ENCODE measurements around the gene SCNN1A. TPM values are rescaled to one million over a fixed set of nuclear protein-coding genes. Genes with fewer than 3 reads are reported as not detected.

Gene SCNN1A
- total and polyA plus RNA-seq, 2 donors (not counting 1 experiment from before 2014, with no cell fraction given): 0.20 TPM; not detected in 1

- Mint-ChIP-seq H3K4me1 (peaks cover 10% of the 10 kb centered on the region), H3K4me3 (peak overlapping the region; percentile 4), H3K27me3 (peaks cover 39% of the 10 kb centered on the region), H3K27ac (no peak overlapping the region), H3K9me3 (ENCODE audit: insufficient read depth) (no peaks in the 10 kb centered on the region)
- Histone ChIP-seq H3K79me2 (ENCODE audit: control insufficient read depth, insufficient read depth, low read length) (no peaks in the 10 kb centered on the region), H3K27ac (ENCODE audit: low read length in 2 of 2) (no peak overlapping the region), H3K27me3 (replicated peaks in 1 of 4; ENCODE audit: control extremely low read depth in 1 of 4, control insufficient read depth in 3 of 4, insufficient read depth in 4 of 4, low read length in 3 of 4) (peaks cover 0 to 49% (median 13%) of the 10 kb centered on the region in 4 experiments), H3K4me2 (replicated peaks; ENCODE audit: low read depth, low read length, poor library complexity, severe bottlenecking) (no peak overlapping the region), H3K9me3 (ENCODE audit: control extremely low read depth in 1 of 3, control insufficient read depth in 2 of 3, insufficient read depth in 1 of 3, low read length in 2 of 3) (peaks cover 0 to 2% (median 0%) of the 10 kb centered on the region in 3 donors), H3K9ac (ENCODE audit: low read length) (no peak overlapping the region), H2AFZ (ENCODE audit: insufficient read depth, low read depth, low read length, poor library complexity, severe bottlenecking) (no peak overlapping the region), H3K36me3 (replicated peaks in 1 of 2; ENCODE audit: control extremely low read depth in 1 of 2, control insufficient read depth in 1 of 2, extremely low read depth in 1 of 2, insufficient read depth in 2 of 2, low read length in 1 of 2) (no peaks in the 10 kb centered on the region), H3K4me3 (ENCODE audit: control extremely low read depth in 1 of 5, extremely low read depth in 1 of 5, insufficient read depth in 1 of 5, low read depth in 2 of 5, low read length in 4 of 5) (no peak overlapping the region), H4K20me1 (ENCODE audit: control insufficient read depth, insufficient read depth, low read length, poor library complexity, severe bottlenecking) (no peaks in the 10 kb centered on the region), H3K4me1 (ENCODE audit: control insufficient read depth in 2 of 2, insufficient read depth in 2 of 2, low read length in 2 of 2) (peaks cover 10 to 12% of the 10 kb centered on the region in 2 donors)
- DNase-seq: no peak
- no peak for ATAC-seq (ENCODE audit: low read depth)
- 100% methylated on average over 1 of the region's 3 CpGs for WGBS (ENCODE audit: insufficient coverage)
- intact Hi-C loops (cut with micrococcal nuclease): no loop called here
- ChIA-PET CTCF (no interaction called here), POLR2A (interaction anchor here (0.6 kb wide), 1 partner anchor 39 kb away, joined by 3 read pairs; no protein-coding TSS in a partner anchor)
- TF ChIP-seq EZH2 (IDR thresholded peaks at IDR 0.05; ENCODE audit: borderline replicate concordance, insufficient read depth, low read depth, low read length, poor library complexity, severe bottlenecking): no peak
Observed at GRCh38 chr12:6362403-6362802, 13.0 kb downstream of the SCNN1A start.

GRCh38 chr12:6361834-6362233 lies 13.5 kb downstream of the SCNN1A start:
- H3K4me1 Mint-ChIP-seq: peaks cover 7% of the 10 kb centered on the region

More at GRCh38 chr12:6361834-6362233, 13.5 kb downstream of the SCNN1A start:
- H3K27ac ChIP-seq (ENCODE audit: low read length in 2 of 2): no peak overlapping the region
- H3K4me2 ChIP-seq (replicated peaks; ENCODE audit: low read depth, low read length, poor library complexity, severe bottlenecking): no peak overlapping the region
- DNase-seq (no peak), ATAC-seq (ENCODE audit: low read depth) (no peak)
- Mint-ChIP-seq H3K27ac (no peak overlapping the region), H3K27me3 (peaks cover 45% of the 10 kb centered on the region), H3K4me3 (peak overlapping the region; percentile 4), H3K9me3 (ENCODE audit: insufficient read depth) (no peaks in the 10 kb centered on the region)
- intact Hi-C loops (cut with micrococcal nuclease): no loop called here
- no peak overlapping the region for H2AFZ ChIP-seq (ENCODE audit: insufficient read depth, low read depth, low read length, poor library complexity, severe bottlenecking)
- no peaks in the 10 kb centered on the region for H3K9me3 ChIP-seq (ENCODE audit: control extremely low read depth in 1 of 3, control insufficient read depth in 2 of 3, insufficient read depth in 1 of 3, low read length in 2 of 3)
- 92% methylated on average over 14 of the region's 14 CpGs for WGBS (ENCODE audit: insufficient coverage)
- peaks cover 0 to 50% (median 13%) of the 10 kb centered on the region in 4 experiments for H3K27me3 ChIP-seq (replicated peaks in 1 of 4; ENCODE audit: control extremely low read depth in 1 of 4, control insufficient read depth in 3 of 4, insufficient read depth in 4 of 4, low read length in 3 of 4)
- H3K4me3 ChIP-seq (ENCODE audit: control extremely low read depth in 1 of 5, extremely low read depth in 1 of 5, insufficient read depth in 1 of 5, low read depth in 2 of 5, low read length in 4 of 5): no peak overlapping the region
- H3K4me1 ChIP-seq (ENCODE audit: control insufficient read depth in 2 of 2, insufficient read depth in 2 of 2, low read length in 2 of 2): peaks cover 10 to 12% of the 10 kb centered on the region in 2 donors
- ChIA-PET POLR2A (no interaction called here), CTCF (no interaction called here)
- no peaks in the 10 kb centered on the region for H3K79me2 ChIP-seq (ENCODE audit: control insufficient read depth, insufficient read depth, low read length)
- no peak overlapping the region for H3K9ac ChIP-seq (ENCODE audit: low read length)
- no peaks in the 10 kb centered on the region for H4K20me1 ChIP-seq (ENCODE audit: control insufficient read depth, insufficient read depth, low read length, poor library complexity, severe bottlenecking)
- no peaks in the 10 kb centered on the region for H3K36me3 ChIP-seq (replicated peaks in 1 of 2; ENCODE audit: control extremely low read depth in 1 of 2, control insufficient read depth in 1 of 2, extremely low read depth in 1 of 2, insufficient read depth in 2 of 2, low read length in 1 of 2)
- TF ChIP-seq EZH2 (IDR thresholded peaks at IDR 0.05; ENCODE audit: borderline replicate concordance, insufficient read depth, low read depth, low read length, poor library complexity, severe bottlenecking): no peak
- no peak for TF ChIP-seq CTCF (IDR thresholded peaks at IDR 0.05)

Measured in B cell (primary cell).